Adrenal gland (tissue), 5 donors: Measurements from ENCODE around the gene UGT2B17.

Experiments
- CTCF ChIP-seq, 6 experiments: fragments of 450-650 bp in 4 of 6; fragments of 200-600 bp in 2 of 6; sonication (generic) in 1 of 6; IDR thresholded peaks; 1 replicate in 5 of 6; 2 replicates in 1 of 6; pipeline versions ENCODE4 v1.5.1 to v1.8.0; 2016 to 2021; ENCODE audit warnings: antibody characterized with exemption in 6 of 6, mild to moderate bottlenecking in 2 of 6, moderate library complexity in 1 of 6
- POLR2A ChIP-seq, 2 donors: fragments of 450-650 bp; IDR thresholded peaks; one replicate each; pipeline ENCODE4 v1.6.1; 2017; ENCODE audit warnings: antibody characterized with exemption in 2 of 2, mild to moderate bottlenecking in 2 of 2, moderate library complexity in 1 of 2
- donor health status: DM: no; HTN: no; CAD: no.

DNA sequence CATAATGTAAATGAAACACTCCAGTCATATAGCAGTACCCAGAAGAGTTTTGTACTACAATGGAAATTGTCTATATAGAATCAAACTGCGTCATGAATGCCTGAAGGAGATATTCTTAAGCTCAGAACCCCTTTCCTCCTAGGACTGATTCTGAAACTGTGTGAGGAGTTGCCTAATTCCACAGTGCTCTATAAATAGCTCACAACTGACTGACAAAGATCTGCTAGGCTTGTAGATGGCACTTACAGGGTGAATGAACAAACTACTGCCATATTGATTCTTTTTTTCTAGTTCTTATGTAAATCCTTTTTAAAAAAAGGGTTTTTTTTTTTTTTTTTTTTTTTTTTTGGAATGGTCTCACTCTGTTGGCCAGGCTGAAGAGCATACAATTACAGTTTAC, 30.1 kb upstream of the UGT2B17 start:
- TF ChIP-seq CTCF (IDR thresholded peaks at IDR 0.05): no peak
- TF ChIP-seq POLR2A (IDR thresholded peaks at IDR 0.05): no peak
